Stimulated activated CD8-positive, alpha-beta memory T cell treated with anti-CD3 and anti-CD28 coated beads, Interleukin-2, amount 100 ng/mL, for 1 hour (primary cell): ENCODE measurements around the gene REEP1.
"Not testable (repeated sequence)": the region's sequence is repeated elsewhere in the genome, so short reads cannot be mapped to it uniquely, and the experiment has no call there.

Experiments
- DNase-seq, 2 donors: peaks; one replicate each; pipeline ENCODE4 v3.0.0-alpha.2; 2020; ENCODE audit warnings: low read depth in 2 of 2

REEP1 gene

DNA sequence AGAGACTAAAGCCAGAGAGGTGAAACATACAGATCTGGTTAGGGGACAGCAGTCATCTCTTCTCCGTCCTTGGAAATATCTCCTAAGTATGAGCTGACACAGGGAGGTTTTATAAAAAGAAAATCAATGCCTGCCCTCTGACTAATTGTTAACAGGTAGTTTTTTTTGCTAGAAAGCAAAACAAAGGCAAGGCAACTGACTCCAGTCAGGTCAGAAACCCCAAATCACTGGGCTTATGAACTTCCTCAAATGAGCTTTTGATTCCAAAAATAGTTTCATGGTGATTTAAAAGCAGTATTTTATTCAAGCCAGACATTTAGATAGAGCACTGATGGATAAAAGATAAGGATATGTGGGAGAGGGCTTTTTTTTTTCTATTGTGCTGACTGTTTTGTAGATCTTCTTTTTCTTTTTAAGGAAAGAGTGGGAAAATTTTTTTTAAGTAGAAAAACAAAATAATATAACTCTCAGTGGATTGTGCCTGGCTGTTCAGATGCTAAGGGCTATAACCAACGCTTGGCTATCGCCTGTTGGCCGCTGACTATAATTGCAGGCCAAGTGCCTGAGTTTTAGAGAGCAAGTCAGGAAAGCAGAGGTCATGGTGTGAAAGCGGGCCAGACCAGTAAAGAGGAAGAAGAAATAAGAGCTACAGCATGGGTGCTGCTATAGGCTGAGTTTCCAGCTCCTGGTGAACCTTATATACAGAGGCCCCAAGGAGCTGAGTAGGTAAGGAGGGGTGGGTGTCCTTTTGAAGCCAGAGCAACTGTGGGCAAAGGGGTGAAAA lies 93.3 kb downstream of the REEP1 start:
- DNase-seq = no peak

DNA sequence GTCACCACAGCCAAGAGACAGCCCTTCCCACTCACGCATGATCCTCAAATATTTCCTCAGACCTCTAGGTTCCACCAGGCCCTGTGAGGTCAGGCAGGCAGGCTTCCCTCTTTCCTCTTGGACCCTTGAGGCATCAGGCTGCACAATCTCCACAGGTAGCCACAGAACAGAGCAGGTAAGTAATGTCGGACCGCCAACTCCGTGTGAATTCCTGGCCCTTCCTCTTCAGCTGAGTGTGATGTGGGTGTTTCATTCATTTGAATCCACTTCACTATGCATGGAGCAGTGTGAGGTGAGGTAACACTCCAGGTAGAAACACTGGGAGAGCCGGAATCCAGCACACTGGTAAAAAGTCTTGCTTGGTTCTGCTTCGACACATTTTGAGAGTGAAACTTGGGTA lies 94.2 kb downstream of the REEP1 start:
- no peak for DNase-seq

- DNase-seq = no peak
Observed at GRCh38 chr2:86241611-86242010, 95.8 kb downstream of the REEP1 start.

DNA sequence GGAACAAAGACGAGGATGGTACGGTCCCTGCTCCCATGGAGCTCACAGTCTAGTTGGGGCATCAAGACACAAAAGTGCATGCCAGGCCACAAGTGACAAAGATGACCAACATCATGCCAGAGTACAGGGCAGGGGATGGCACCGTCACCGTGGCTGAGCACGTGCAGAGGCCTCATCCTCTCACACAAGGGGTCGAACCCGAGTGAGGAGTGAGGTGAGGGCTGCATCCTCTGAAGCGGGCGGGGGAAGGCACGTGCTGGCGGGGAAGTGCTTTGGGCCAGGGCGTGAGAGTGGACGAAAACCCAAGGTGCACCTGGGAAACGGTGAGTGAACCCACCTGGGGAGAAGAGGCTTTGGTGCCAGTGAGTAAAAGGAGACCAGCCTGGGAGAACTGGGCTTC lies 97.2 kb downstream of the REEP1 start:
- no peak for DNase-seq

DNA sequence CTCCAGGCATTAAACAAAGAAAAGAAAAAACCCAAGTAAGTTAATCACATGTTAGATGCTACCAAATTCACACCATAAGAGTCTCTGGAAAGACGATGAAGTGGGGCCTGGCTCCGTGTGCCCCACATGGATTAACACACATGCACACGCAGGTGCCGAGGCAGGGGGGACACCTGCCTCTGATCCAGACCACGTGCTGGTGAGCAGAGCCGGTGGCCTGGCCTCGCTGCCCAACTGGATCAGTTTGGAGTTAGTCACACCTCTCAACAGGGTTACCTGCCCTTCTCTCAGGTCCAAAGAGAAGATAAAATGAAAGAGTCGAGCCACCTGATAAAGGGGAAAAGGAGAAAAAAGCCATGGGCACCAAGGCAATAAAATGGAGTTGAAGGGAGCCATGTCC lies 97.7 kb downstream of the REEP1 start:
- no peak for DNase-seq

DNA sequence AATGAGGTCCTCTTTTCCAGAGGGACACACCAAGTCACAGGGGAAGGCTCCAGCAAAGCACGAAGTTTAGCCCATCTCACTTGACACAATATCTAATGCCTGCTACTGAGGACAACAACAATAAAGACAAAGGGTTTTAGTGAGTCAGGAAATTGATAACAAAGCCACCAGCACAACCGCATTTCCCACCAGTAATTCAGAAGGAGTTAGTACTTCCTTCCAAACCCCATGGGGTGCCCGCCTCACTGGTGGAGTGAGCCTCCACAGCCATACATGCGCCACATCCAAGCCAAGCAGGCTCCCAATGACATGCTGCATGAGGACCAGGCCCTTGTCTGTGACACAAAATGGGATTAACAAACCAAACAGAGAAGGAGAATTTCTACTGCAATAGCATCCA lies 98.1 kb downstream of the REEP1 start:
- DNase-seq = no peak

GRCh38 chr2:86238354-86238753 lies 99.1 kb downstream of the REEP1 start:
- peak in 1 of 2 donors; percentile 9 for DNase-seq

- DNase-seq = no peak
Observed at GRCh38 chr2:86237172-86237571, 100.3 kb downstream of the REEP1 start.

DNA sequence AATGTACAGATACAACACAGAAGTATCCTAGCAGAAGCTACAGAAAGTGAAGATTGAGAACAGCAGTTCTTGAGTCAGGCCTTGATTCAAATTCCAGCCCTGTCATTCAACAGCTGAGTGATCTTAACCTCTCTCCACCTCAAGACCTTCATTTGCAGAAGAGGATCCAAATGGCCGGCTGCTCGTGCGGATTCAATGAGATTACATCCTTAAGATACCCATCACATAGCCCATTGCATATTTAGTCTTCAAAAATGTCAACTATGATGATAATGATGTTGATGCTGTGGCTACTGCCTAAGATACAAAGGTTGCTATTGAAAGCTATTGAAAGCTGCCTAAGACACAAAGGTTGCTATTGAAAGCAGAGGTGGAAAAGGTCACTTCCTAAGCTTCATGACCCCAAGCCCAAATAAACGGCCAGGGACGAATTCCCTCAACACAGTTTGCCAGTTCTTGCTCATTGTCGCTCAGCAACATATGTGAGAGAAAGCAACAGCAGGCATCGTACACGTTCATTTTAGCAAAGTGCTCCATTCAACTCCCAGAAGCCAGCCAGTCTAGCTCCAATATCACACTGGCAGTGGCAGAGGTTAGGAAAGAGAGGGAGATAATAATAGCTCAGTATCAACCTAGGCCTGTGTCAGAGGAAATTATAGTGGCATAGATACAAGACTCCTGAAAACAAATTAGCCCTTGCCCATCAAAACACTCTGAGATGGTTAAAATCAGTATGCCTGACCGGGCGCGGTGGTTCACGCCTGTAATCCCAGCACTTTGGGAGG lies 102.0 kb downstream of the REEP1 start:
- no peak for DNase-seq

DNA sequence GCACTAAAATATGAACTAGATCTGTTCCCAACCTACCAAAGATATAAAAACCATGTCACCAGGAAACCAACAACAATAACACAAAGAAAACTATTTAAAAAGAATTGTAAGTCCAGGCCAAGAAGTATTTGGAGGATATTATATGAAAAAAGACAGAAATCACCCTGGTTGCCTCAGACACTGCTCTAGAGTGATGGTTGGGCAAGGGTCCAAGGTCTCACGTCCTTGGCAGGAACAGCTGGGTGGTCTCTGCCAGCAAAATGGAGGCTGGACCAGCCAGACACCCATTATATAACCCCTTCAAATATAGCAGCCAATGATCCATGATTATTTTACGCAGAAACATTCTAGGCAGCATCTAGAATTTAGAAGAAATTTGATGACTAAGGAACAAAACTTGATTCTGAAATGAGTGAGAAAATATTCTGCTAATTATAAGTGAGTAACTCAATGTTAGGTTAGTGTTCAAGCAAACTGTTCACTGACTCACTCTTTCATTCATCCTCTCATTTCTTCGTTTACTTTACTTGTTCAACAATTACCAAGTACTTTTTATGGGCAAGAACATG lies 102.8 kb downstream of the REEP1 start:
- DNase-seq = no peak

GRCh38 chr2:86233436-86233835 lies 104.0 kb downstream of the REEP1 start:
- DNase-seq = no peak

GRCh38 chr2:86232910-86233309 lies 104.5 kb downstream of the REEP1 start:
- DNase-seq = no peak

GRCh38 chr2:86232373-86232784 lies 105.0 kb downstream of the REEP1 start:
- no peak for DNase-seq

GRCh38 chr2:86231680-86232372 lies 105.6 kb downstream of the REEP1 start:
- no peak for DNase-seq

DNA sequence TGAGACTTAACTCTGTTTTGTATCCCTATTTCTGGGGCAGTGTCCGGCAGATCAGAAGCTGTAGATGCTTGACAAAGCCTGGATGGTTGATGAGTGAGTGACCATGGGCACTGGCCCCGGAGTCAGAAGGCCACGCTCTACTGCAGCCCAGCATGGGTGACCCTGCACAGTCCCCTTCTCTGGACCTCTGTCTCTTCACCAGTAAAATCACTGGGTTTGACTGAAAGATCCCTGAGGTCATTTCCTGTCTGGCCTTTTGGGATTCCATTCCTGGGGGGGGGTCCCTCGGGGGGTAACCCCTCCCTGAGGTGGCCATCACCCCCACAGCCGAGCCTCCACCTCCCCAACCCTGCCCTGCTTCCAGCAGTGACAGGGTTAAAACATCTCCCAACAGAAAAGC lies 106.5 kb downstream of the REEP1 start:
- no peak for DNase-seq

- no peak for DNase-seq
Observed at GRCh38 chr2:86229221-86229620, 108.2 kb downstream of the REEP1 start.

GRCh38 chr2:86228574-86228973 lies 108.9 kb downstream of the REEP1 start:
- not testable (repeated sequence) for DNase-seq

GRCh38 chr2:86227685-86228084 lies 109.7 kb downstream of the REEP1 start:
- DNase-seq = no peak

- DNase-seq = no peak
Observed at GRCh38 chr2:86226636-86227520, 110.5 kb downstream of the REEP1 start.

GRCh38 chr2:86226070-86226469 lies 111.4 kb downstream of the REEP1 start:
- no peak for DNase-seq

- no peak for DNase-seq
Observed at GRCh38 chr2:86225581-86225980, 111.8 kb downstream of the REEP1 start.
